GM12872 (cell line): ENCODE measurements around the gene SMAD1.

ENCODE experiments used
- TF ChIP-seq, protein P1 (sequence below): IDR thresholded peaks from 3 replicates; pipeline ENCODE4 v1.5.1; 2011; ENCODE audit warnings: low read depth, mild to moderate bottlenecking, low read length, moderate library complexity; ENCODE audit not compliant: insufficient read depth

The SMAD1 gene

GRCh38 chr4:145496292-145496691 lies 14.6 kb downstream of the SMAD1 start:
- TF ChIP-seq, protein P1, sequence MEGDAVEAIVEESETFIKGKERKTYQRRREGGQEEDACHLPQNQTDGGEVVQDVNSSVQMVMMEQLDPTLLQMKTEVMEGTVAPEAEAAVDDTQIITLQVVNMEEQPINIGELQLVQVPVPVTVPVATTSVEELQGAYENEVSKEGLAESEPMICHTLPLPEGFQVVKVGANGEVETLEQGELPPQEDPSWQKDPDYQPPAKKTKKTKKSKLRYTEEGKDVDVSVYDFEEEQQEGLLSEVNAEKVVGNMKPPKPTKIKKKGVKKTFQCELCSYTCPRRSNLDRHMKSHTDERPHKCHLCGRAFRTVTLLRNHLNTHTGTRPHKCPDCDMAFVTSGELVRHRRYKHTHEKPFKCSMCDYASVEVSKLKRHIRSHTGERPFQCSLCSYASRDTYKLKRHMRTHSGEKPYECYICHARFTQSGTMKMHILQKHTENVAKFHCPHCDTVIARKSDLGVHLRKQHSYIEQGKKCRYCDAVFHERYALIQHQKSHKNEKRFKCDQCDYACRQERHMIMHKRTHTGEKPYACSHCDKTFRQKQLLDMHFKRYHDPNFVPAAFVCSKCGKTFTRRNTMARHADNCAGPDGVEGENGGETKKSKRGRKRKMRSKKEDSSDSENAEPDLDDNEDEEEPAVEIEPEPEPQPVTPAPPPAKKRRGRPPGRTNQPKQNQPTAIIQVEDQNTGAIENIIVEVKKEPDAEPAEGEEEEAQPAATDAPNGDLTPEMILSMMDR = no peak

DNA sequence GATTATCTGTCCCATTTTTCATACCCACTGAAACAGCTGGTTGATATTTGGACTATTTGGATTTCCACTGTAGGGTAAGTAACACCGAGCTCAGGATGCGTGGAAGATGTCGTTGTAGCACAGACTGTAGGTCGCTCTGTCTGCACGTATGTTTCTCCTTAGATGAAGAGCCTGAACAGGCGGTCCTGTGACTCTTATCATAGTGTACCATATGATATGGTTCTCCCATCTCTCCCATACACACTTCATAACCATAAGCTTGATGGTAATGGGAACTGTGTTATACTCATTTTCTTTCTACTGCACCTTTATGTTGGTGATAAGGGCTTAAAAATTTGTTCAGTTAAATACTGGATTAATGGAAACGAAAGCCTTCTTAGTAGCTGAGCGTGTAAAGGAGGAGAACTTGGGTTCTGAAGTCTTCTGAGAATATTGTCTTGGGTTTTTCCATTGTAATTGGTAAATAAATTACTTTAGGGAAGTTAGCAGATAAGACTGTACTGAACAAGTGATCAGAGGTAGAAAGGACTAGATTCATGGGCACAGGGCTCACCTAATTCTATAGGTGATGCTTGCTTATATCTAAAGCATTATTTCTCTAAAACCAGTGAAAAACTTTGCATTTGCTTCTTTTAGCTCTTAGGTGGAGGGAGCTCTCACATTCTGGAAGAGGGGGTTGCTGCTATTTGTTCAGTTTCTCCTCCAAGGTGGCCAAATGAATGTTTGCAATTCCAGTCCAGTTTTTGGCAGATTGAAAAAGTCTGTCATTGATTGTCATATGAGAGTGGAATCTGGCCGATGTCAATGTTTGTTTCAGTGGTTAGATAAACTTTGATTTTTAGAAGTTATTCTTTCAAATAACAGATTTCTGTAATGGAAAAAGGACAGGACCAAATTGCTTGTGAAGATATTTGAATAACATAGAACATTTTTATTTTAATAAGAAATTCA lies 15.8 kb downstream of the SMAD1 start:
- TF ChIP-seq, protein P1 = no peak

DNA sequence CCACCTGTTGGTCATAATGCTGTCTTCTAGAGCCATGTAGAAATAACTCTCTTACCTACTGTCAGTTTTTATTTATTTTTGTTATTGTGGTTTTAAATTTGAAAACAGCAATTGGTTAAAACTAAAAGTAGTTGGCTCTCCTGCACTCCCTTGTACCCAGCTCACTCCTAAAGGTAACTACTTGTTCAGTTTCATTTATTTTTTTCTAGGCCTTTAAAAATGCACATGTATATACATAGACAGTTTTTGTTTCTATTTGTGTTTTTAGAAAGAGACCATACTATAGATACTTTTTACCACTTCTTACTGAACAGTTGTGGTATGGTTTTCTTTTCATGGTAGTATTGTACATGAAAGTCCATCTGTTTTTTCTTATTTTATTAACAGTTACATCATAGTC lies 16.8 kb downstream of the SMAD1 start:
- TF ChIP-seq, protein P1 = no peak

DNA sequence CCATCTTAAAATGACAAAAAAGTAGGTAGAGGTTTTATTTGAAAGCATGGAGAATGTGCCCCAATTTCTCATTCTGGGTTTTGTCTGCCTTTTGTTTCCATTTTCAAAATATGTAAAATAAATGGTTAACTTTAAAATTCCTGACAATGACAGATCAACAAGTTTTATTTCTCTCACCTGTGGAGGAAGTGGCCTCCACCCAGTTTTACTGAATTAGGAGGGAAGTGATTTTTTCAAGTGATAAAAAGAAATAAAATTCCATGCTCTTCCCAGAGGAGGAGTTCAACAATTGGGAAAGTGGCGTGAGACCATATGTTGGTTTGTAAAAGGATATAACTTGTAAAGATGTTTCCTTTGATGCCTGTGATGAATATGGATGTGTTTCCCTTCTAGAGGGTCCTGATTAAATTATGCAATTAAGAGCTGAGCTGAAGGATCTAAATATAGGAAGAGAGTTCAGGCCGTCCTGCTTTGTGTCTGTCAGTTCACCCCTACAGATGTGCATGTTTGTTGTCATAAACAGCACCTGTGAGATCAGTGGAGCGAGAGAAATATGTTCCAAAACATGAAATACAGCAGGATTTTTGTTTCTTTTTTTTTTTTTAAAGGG lies 19.5 kb downstream of the SMAD1 start:
- TF ChIP-seq, protein P1 = no peak

DNA sequence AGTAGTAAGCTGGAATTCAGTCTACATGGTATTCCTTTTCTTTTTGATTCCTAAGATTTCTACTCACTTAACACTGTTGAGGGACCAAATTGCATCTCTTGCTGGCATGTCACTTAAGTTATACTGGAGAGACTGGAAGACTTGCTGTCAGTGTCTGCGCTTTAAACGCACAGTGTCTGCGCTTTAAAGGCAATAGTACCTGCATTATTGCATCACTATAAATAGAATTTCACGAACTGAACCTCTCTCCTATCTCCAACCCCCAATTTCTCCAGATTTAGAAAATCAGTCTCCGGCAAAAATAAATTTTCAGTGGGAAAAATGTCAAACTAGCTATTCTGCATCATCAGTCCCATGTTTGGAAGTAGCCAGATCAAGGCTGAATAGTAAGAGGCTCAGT lies 21.2 kb downstream of the SMAD1 start:
- TF ChIP-seq, protein P1 = no peak

DNA sequence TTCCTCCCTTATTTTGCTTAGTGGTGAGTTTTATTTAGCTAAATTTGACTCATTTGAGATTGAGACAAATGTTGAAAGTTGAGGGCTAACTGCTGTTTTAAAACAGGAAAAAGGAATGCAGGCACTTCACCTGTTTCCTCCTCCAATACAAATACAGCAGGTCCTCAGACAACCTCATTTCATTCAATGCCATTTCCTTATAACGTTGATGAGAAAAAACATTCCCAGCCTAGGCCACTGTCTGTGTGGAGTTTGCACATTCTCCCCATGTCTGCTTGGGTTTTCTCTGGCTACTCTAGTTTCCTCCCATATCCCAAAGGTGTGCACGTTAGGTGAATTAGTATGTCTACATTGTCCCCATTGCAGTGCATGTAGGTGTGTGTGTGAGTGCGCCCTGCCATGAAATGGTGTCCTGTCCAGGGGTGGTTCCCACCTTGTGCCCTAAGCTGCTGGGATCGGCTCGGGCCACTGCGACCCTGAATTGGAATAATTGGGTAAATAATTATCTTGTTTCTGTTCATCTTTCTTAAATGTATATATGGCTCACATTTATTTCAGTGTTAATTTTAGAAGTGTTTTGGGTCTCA lies 21.9 kb downstream of the SMAD1 start:
- TF ChIP-seq, protein P1 = no peak

DNA sequence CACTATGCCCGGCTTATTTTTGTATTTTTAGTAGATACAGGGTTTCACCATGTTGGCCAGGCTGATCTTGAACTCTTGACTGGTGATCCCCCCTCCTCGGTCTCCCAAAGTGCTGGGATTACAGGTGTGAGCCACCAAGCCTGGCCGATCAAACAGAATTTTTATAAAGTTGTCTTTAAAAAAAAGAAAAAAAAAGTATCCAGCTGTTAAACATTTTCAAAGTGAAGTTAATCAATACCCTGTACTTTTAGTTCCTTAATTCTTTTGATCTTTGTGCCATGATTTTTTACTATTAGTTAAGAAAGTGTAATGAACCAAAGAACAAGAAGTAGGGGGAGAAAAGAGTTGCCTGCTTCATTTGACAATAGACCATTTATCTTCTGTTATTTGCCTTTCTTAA lies 24.3 kb downstream of the SMAD1 start:
- TF ChIP-seq, protein P1 = no peak
